ENCODE measurements around the gene SLC1A2.
A peak's percentile ranks its signal among the peaks of the same experiment; 100 is the strongest.

SLC1A2 gene

DNA sequence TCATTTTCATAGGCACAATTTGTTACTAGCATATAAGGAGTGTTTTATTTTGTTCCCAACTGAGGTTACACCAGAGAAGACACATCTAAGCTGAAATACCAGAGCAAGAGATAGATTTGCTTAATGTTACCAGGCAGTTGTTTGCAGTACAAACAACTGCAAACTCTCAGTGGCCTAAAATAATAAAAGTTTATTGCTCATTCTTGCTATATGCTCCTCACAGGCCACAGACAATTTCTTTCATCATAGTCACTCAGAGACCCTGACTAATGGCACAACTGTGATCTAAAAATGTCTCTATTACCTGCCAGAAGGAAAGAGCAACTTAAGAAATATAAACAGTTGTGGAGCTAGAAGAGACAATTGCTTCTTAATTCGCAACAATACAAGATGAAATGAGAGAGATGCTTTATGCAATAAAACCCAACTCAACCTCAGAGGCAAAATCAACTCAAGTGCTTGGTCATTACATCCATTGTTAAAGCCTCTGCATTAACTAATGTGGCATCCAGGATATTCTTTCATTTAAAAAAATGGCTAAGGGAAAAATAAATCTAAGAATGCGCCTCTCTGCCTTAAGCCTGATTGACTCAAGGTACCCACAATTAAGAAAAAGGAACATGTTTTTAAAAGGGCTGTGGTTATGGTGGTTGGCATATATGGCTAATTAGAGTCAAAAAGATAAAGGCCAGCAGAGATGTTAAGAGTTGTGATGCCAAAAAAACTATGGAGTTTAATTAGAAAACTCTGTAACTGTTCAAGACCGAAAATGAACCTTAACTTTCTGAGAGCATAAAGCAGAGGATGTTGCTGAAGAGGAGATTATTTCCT lies 176.7 kb downstream of the SLC1A2 start:
- Histone ChIP-seq H3K27ac (no peak overlapping the region), H3K36me3 (no peaks in the 10 kb centered on the region), H3K4me3 (ENCODE audit: low read depth in 1 of 2, low read length in 1 of 2) (no peak overlapping the region), H3K4me1 (ENCODE audit: control insufficient read depth in 1 of 2, insufficient read depth in 1 of 2, low read depth in 1 of 2, low read length in 1 of 2) (peaks cover 8 to 12% of the 10 kb centered on the region in 2 experiments), H3K9me3 (no peaks in the 10 kb centered on the region), H3K27me3 (no peaks in the 10 kb centered on the region)
- TF ChIP-seq, protein P1, sequence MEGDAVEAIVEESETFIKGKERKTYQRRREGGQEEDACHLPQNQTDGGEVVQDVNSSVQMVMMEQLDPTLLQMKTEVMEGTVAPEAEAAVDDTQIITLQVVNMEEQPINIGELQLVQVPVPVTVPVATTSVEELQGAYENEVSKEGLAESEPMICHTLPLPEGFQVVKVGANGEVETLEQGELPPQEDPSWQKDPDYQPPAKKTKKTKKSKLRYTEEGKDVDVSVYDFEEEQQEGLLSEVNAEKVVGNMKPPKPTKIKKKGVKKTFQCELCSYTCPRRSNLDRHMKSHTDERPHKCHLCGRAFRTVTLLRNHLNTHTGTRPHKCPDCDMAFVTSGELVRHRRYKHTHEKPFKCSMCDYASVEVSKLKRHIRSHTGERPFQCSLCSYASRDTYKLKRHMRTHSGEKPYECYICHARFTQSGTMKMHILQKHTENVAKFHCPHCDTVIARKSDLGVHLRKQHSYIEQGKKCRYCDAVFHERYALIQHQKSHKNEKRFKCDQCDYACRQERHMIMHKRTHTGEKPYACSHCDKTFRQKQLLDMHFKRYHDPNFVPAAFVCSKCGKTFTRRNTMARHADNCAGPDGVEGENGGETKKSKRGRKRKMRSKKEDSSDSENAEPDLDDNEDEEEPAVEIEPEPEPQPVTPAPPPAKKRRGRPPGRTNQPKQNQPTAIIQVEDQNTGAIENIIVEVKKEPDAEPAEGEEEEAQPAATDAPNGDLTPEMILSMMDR (IDR thresholded peaks at IDR 0.05): no peak

DNA sequence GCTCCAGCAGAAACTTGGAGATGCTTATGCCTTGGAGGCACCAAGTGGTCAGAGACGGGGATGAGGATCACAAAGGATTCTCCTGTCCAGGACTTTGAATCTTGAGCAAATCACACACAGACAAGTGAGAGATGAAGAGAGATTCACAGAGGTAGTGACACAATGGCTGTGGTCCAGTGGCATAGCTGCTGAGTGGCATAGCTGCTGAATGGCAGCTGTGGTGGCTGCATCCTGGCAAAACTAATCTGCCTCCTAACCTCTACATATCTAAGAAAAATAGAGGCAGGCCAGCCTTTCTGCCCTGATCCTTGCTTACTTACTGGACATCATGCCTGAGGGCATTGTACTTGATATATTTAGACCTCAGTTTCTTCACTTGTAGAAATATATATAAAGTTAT lies 177.8 kb downstream of the SLC1A2 start:
- no peaks in the 10 kb centered on the region for H3K36me3 ChIP-seq
- no peaks in the 10 kb centered on the region for H3K27me3 ChIP-seq
- H3K9me3 ChIP-seq: no peaks in the 10 kb centered on the region
- H3K4me3 ChIP-seq (ENCODE audit: low read depth in 1 of 2, low read length in 1 of 2): no peak overlapping the region
- H3K27ac ChIP-seq: no peak overlapping the region
- H3K4me1 ChIP-seq (ENCODE audit: control insufficient read depth in 1 of 2, insufficient read depth in 1 of 2, low read depth in 1 of 2, low read length in 1 of 2): peaks cover 19 to 20% of the 10 kb centered on the region in 2 experiments
- TF ChIP-seq, protein P1 (IDR thresholded peaks at IDR 0.05): no peak

DNA sequence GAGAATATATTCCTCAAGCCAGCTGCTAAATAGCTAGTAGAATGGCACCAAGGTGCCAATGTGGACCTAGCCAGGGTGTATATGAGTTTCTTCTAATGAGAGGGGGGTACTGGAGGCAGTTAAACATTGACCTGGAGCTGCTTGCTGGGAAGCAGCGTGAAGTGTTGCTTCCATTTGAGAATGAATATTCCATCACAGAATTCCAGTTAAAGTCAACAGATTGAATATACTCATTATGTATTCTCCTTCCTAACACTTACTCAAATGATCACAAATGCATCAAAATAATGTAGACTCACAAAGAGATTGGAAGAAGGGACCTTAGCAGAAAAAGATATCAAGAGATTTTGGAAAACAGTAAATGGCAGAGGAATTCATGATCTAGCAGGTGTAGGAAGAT lies 178.3 kb downstream of the SLC1A2 start:
- Histone ChIP-seq H3K9me3 (no peaks in the 10 kb centered on the region), H3K4me1 (ENCODE audit: control insufficient read depth in 1 of 2, insufficient read depth in 1 of 2, low read depth in 1 of 2, low read length in 1 of 2) (peaks cover 23 to 25% of the 10 kb centered on the region in 2 experiments), H3K27me3 (no peaks in the 10 kb centered on the region), H3K36me3 (no peaks in the 10 kb centered on the region), H3K27ac (no peak overlapping the region), H3K4me3 (ENCODE audit: low read depth in 1 of 2, low read length in 1 of 2) (no peak overlapping the region)
- TF ChIP-seq, protein P1 (IDR thresholded peaks at IDR 0.05): no peak

DNA sequence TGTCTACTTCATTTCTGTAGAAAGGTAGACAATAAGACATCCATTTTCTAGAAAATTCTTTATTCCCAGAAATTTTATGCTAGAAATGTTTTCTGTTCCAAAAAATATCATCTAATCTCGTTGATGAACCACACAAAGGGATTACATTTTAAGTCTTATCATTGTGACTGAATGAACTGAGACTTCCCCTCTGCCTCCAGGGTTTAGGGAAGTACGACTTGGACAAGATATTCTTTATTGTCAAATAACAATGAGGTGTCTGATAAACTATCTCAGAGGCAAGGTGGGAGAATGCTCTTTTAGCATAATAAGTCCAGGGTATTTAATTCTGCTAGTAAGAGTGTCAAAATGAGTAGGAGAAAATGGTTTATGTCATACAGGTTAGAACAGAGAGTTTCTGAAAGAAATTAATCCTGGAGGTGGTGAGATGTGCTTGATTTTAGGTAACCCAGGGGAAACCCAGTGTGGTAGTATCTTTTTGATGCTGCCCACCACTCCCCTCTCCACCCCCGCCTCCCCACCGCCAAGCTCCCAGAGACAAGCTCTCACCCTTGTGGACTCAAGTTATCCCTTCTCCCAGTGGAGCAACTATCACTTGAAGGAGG lies 179.8 kb downstream of the SLC1A2 start:
- H3K27me3 ChIP-seq: no peaks in the 10 kb centered on the region
- H3K9me3 ChIP-seq: no peaks in the 10 kb centered on the region
- H3K27ac ChIP-seq: peak overlapping the region; percentile 27
- H3K36me3 ChIP-seq: no peaks in the 10 kb centered on the region
- H3K4me1 ChIP-seq (ENCODE audit: control insufficient read depth in 1 of 2, insufficient read depth in 1 of 2, low read depth in 1 of 2, low read length in 1 of 2): peaks cover 28 to 30% of the 10 kb centered on the region in 2 experiments
- no peak overlapping the region for H3K4me3 ChIP-seq (ENCODE audit: low read depth in 1 of 2, low read length in 1 of 2)
- TF ChIP-seq, protein P1 (IDR thresholded peaks at IDR 0.05): no peak

DNA sequence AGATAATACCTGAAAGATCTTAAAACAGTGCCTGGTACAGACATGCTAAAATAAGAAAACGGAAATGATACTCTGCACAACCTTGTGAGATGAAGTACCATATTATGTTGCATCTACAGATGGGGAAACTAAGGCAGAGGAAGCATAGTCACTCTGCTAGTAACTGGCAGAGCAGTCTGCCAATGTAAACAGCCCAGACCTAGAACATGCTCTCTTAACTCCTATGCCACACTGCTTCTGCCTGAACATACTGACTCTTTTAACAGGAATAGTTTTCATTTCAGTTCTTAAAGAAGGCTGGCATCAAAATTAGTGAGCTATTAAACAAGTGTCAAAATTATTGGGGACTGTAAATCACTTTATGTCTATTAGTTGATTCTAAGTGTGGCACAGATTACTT lies 180.5 kb downstream of the SLC1A2 start:
- H3K36me3 ChIP-seq: no peaks in the 10 kb centered on the region
- H3K4me1 ChIP-seq (ENCODE audit: control insufficient read depth in 1 of 2, insufficient read depth in 1 of 2, low read depth in 1 of 2, low read length in 1 of 2): peaks cover 28 to 30% of the 10 kb centered on the region in 2 experiments
- no peaks in the 10 kb centered on the region for H3K9me3 ChIP-seq
- H3K27me3 ChIP-seq: no peaks in the 10 kb centered on the region
- TF ChIP-seq, protein P1 (IDR thresholded peaks at IDR 0.05): no peak
- H3K27ac ChIP-seq: peak overlapping the region; percentile 27
- no peak overlapping the region for H3K4me3 ChIP-seq (ENCODE audit: low read depth in 1 of 2, low read length in 1 of 2)
